HG02870 (cell line): Measurements from ENCODE around the gene MARK3.
A peak's percentile ranks its signal among the peaks of the same experiment; 100 is the strongest.

Source experiments
- ATAC-seq: cut with Tn5 transposase; IDR thresholded peaks from one replicate; pipeline ENCODE4 v1.9.1; 2021; ENCODE audit warnings: mild to moderate bottlenecking, moderate library complexity; ENCODE audit not compliant: unreplicated experiment

The MARK3 gene

DNA sequence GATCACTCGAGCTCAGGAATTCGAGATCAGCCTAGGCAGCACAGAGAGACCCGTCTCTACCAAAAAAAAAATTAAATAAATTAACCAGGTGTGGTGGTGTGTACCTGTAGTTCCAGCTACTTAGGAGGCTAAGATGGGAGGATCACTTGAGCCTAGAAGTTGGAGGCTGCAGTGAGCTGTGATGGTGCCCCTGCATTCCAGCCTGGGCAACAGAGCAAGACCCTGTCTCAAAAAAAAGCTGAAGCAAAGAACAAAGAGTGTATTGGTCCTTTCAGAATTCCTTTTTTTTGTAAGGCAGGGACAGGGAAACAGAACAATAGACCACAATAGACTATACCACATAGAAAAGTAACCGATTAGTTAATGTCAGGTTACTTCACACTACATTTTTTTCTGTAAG, 47.4 kb downstream of the MARK3 start:
- no peak for ATAC-seq

- no peak for ATAC-seq
These were observed 48.8 kb downstream of the MARK3 start for GRCh38 chr14:103433916-103434563.

GRCh38 chr14:103434868-103435442, 49.7 kb downstream of the MARK3 start:
- ATAC-seq, result no peak

DNA sequence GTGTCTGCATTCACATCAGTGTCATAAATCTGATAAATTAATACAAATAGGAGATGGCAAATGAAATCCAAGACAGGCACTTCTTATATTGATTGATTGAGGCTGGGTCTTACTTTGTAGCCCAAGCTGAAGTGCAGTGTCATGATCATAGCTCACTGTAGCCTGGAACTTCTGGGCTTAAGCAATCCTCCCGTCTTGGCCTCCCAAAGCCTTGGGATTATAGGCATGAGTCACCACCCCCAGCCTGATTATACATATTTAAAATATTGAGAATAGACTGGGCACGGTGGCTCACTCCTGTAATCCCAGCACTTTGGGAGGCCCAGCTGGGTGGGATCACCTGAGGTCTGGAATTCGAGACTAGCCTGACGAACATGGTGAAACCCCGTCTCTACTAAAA, 51.3 kb downstream of the MARK3 start:
- no peak for ATAC-seq

DNA sequence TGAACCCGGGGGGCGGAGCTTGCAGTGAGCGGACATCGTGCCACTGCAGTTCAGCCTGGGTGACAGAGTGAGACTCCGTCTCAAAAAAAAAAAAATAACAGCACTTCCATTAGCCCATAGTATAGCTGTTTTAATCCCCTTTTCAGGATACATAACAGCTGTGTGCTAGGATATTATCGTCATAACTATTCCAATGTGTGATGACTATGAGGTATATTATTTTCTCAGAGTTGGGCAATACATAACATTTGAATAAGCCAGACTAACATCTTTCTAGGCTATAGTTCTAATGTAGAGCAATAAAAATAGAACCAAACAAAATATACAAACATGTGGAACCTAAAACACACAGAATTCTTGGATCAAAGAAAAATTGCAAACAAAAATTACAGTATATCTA, 57.1 kb downstream of the MARK3 start:
- ATAC-seq, result no peak

GRCh38 chr14:103443111-103443510, 57.9 kb downstream of the MARK3 start:
- ATAC-seq, result no peak

DNA sequence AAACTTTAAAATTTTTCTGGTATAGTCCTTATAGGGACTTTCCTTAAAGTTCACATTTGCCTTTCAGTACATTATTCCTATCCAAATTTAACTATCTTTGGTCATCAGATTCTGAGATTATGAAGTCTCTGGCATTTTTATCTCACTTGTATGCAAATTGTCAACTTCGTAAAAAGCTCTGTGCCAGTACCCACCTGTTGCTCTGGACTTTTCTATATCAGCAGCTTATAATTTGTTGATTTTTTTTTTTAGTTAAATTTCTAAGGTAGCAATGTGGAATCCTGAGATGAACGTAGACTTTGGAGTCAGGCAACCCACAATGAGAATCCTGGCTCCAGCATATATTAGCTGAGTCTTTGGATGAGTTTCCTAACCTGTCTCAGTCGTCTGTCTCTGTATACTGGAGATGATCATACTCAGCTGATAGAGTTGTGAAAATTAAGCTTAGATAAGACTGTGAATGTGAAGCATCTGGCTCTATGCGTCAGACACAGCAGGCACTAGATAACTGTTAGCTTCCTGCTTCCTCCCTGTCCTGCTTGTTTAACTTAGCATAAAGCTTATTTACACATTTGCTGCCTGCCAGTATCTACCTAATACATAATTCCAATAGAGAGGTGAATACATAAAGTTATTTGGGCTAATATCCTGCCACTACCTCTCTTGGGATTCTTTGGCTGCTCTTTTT, 59.8 kb downstream of the MARK3 start:
- ATAC-seq, result no peak

DNA sequence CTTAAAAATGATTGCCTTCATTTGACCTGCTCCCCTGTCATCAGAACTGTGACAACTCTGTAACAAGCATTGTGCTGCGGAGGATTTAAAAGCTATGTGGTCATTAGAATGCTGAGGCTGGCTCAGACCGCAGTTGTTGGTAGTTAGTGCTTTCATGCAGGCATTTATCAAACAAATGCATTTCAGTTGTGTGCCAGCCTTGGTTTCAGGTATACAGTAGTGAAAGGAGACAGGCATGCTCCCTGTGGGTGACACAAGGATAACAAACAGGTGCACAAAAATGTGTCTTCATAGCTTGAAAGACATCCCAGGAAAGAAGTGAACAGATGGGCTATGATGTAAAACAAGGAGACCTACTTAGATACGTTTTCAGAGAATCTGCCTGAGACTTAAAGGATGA, 60.6 kb downstream of the MARK3 start:
- no peak for ATAC-seq

DNA sequence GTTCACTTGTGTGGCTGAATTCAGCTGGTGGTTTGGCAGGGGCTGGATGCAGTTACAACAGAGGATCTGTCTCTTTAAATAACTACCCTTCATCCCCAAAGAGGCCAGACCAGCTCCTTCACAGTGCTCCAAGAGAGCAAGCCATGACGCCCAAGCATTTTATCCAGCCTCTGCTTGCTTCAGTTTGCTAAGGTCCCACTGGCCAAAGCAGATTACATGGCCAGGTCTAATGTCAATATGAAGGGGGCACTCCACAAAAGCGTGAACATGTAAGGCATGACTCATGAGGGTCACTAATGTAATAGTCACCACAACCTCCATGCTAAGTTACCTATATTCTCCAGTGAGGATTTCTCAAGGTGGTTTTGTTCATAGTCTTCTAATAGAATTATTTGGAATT, 62.9 kb downstream of the MARK3 start:
- ATAC-seq, result no peak

DNA sequence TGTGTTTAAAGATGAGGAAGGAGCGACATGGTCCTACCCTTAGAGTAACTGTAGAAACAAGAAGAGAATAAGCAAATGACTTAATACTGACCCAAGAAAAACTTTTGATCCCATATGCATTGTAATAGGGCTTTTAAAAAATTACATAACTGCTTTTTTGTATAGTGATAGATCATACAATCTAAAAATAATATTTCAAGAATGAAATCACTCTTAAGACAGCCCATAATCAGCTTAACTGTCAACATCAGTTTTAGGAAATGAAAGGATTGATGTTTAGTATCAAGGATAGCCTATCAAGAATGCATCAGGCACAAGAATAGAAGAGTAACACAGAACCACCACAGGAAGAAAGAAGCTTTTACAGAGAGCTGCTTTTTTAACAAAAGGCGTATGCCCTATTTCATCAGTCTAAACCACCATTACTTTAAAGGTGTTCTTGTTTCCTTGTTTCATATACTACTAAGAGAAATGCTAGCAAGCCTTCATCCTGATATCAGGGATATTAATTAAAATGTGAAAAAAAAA, 64.5 kb downstream of the MARK3 start:
- ATAC-seq, result no peak

- ATAC-seq, result no peak
These were observed 65.2 kb downstream of the MARK3 start for GRCh38 chr14:103450416-103450815.

DNA sequence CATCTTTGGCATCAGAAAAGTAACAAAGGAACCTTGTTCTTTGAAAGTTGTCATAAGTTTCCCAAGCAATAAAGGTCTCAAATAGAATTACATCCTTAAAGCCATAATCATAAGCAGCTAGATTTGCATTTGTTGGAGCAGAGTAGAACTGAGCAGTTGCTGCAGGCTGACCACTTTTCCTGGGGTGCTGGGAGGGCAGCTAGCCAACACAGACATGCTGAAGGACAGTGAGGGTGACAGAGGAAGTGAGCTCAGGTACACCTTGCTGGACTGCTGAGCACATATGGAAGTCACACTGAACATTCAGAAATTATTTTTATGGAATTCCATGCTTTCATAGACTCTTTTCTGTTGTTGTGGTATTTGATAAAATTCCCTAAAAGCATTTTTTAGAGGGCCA, 66.2 kb downstream of the MARK3 start:
- ATAC-seq, result no peak

DNA sequence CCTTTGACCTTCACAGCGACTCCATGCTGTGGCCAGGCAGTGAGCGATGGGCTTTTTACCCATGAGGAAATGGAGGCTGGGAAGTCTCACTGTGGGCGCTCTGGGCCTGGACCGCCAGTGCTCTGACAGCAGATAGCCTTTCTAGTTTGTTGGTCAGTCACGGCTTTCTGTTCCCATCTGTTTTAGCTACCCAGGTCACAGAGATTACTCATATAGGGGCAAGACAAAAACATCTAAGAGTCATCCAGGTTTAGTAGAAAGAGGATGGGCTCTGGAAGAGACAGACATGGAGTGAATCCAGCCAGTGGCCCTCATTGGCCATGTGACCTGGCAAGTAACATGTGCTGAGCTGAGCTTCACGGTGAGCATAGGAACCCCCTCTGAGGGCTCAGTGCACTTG, 68.6 kb downstream of the MARK3 start:
- no peak for ATAC-seq

GRCh38 chr14:103456167-103456835, 71.1 kb downstream of the MARK3 start:
- no peak for ATAC-seq

GRCh38 chr14:103460415-103460814, 75.2 kb downstream of the MARK3 start:
- no peak for ATAC-seq

DNA sequence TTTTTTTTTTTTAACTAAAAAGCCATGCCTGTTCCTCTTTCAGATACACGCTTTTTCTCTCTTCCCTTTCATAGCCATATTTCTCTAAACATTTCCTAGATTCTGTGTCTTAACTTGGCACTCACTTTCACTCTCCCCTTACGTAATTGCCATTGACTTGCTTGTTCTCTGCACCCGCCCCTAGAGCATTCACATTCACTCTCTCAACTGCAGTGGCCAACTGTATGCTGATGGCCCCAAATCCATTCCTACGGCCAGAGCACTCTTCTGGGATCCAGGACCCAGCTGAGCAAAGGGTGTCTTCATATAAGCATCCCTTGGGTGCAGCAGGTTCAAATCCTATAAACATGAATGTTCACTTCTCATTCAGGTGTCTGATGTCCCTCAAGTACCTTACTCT, 77.9 kb downstream of the MARK3 start:
- no peak for ATAC-seq

DNA sequence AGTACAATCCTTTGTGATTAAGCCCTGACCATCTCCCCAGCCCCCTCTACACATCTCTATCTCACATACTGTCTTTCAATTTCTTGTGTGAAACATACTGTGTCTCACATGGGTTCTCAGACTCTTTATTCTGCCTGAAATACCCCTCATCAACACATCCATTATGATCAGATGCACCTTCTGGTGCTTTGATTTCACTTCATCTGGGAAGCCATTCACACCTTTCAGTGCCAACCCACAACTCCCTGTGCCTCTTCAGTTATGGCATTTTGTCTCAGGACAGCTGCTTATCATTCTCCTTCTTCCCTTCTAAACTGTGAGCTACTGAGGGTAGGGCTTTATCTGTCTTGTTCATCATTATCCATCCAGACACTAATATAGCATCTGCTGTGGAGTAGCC, 78.6 kb downstream of the MARK3 start:
- no peak for ATAC-seq

- no peak for ATAC-seq
These were observed 87.7 kb downstream of the MARK3 start for GRCh38 chr14:103472939-103473338.

DNA sequence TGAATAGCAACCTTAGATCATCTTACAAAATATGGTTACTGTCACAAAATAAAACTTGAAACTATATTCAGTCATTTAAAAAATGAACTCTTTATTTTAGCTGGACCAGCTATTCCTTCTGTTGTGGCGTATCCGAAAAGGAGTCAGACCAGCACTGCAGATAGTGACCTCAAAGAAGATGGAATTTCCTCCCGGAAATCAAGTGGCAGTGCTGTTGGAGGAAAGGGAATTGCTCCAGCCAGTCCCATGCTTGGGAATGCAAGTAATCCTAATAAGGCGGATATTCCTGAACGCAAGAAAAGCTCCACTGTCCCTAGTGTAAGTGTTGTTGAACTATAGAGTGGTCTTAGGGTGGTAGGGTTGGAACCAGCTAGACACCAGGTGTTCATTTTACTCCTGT, 89.7 kb downstream of the MARK3 start:
- no peak for ATAC-seq

DNA sequence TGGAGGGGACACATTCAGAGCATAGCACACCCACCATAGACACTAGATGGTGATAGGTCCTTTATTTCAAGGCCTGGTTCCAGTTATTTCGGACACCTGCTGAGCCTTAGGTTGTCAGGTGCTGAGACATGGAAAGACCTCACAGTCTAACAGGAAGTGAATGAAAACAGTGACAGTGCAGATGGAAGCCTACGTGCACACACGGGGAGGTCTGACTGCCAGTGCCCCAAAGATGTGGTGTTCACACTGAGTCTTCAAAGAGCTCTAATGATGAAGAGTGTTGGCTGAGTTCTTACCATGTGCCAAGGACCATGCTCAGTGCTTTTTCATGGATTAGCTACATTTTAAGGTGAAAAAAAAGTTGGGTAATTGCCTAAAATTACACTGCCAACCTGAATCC, 90.8 kb downstream of the MARK3 start:
- ATAC-seq, result no peak

- no peak for ATAC-seq
These were observed 91.4 kb downstream of the MARK3 start for GRCh38 chr14:103476631-103477030.

GRCh38 chr14:103480595-103480994, 95.4 kb downstream of the MARK3 start:
- ATAC-seq, result peak; percentile 76
